ENCODE data around the gene AQP2. TPM values are rescaled to one million over a fixed set of nuclear protein-coding genes. Genes with fewer than 3 reads are reported as not detected.

Gene AQP2
- total and polyA plus RNA-seq, 2 experiments from 2014 or later: 0.07 TPM; not detected in 1

GRCh38 chr12:50006754-50007442, 56.4 kb downstream of the AQP2 start (continued):
- TF ChIP-seq, protein P1, sequence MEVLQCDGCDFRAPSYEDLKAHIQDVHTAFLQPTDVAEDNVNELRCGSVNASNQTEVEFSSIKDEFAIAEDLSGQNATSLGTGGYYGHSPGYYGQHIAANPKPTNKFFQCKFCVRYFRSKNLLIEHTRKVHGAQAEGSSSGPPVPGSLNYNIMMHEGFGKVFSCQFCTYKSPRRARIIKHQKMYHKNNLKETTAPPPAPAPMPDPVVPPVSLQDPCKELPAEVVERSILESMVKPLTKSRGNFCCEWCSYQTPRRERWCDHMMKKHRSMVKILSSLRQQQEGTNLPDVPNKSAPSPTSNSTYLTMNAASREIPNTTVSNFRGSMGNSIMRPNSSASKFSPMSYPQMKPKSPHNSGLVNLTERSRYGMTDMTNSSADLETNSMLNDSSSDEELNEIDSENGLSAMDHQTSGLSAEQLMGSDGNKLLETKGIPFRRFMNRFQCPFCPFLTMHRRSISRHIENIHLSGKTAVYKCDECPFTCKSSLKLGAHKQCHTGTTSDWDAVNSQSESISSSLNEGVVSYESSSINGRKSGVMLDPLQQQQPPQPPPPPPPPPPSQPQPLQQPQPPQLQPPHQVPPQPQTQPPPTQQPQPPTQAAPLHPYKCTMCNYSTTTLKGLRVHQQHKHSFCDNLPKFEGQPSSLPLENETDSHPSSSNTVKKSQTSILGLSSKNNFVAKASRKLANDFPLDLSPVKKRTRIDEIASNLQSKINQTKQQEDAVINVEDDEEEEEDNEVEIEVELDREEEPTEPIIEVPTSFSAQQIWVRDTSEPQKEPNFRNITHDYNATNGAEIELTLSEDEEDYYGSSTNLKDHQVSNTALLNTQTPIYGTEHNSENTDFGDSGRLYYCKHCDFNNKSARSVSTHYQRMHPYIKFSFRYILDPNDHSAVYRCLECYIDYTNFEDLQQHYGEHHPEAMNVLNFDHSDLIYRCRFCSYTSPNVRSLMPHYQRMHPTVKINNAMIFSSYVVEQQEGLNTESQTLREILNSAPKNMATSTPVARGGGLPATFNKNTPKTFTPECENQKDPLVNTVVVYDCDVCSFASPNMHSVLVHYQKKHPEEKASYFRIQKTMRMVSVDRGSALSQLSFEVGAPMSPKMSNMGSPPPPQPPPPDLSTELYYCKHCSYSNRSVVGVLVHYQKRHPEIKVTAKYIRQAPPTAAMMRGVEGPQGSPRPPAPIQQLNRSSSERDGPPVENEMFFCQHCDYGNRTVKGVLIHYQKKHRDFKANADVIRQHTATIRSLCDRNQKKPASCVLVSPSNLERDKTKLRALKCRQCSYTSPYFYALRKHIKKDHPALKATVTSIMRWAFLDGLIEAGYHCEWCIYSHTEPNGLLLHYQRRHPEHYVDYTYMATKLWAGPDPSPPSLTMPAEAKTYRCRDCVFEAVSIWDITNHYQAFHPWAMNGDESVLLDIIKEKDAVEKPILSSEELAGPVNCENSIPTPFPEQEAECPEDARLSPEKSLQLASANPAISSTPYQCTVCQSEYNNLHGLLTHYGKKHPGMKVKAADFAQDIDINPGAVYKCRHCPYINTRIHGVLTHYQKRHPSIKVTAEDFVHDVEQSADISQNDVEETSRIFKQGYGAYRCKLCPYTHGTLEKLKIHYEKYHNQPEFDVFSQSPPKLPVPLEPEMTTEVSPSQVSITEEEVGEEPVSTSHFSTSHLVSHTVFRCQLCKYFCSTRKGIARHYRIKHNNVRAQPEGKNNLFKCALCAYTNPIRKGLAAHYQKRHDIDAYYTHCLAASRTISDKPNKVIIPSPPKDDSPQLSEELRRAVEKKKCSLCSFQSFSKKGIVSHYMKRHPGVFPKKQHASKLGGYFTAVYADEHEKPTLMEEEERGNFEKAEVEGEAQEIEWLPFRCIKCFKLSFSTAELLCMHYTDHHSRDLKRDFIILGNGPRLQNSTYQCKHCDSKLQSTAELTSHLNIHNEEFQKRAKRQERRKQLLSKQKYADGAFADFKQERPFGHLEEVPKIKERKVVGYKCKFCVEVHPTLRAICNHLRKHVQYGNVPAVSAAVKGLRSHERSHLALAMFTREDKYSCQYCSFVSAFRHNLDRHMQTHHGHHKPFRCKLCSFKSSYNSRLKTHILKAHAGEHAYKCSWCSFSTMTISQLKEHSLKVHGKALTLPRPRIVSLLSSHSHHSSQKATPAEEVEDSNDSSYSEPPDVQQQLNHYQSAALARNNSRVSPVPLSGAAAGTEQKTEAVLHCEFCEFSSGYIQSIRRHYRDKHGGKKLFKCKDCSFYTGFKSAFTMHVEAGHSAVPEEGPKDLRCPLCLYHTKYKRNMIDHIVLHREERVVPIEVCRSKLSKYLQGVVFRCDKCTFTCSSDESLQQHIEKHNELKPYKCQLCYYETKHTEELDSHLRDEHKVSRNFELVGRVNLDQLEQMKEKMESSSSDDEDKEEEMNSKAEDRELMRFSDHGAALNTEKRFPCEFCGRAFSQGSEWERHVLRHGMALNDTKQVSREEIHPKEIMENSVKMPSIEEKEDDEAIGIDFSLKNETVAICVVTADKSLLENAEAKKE (CRISPR knock-in tag; IDR thresholded peaks at IDR 0.05): no peak
- TF ChIP-seq ZNF114 (CRISPR knock-in tag; IDR thresholded peaks at IDR 0.05): no peak

Other genes with a start within 250 kb of the AQP2 start
- gene FMNL3, start 243.3 kb upstream of the AQP2 start, total RNA-seq (2014; rRNA removed; shearing (Covaris generic)): 17.8 and 32.6 TPM in 2 replicates
- gene FMNL3, start 243.3 kb upstream of the AQP2 start, polyA plus RNA-seq (2016; fragmentation: Nextera tagmentation; extraction: Ambion mirVana): 8.7 and 10.5 TPM in 2 replicates
- gene TMBIM6, start 209.2 kb upstream of the AQP2 start, total RNA-seq (2014; rRNA removed; shearing (Covaris generic)): 336 and 349 TPM in 2 replicates
- gene TMBIM6, start 209.2 kb upstream of the AQP2 start, polyA plus RNA-seq (2016; fragmentation: Nextera tagmentation; extraction: Ambion mirVana): 240 and 245 TPM in 2 replicates
- gene NCKAP5L, start 122.3 kb upstream of the AQP2 start, total RNA-seq (2014; rRNA removed; shearing (Covaris generic)): 30.0 and 37.0 TPM in 2 replicates
- gene NCKAP5L, start 122.3 kb upstream of the AQP2 start, polyA plus RNA-seq (2016; fragmentation: Nextera tagmentation; extraction: Ambion mirVana): 10.2 TPM in 2 replicates
- gene BCDIN3D, start 107.6 kb upstream of the AQP2 start, total RNA-seq (2014; rRNA removed; shearing (Covaris generic)): 1.8 and 2.1 TPM in 2 replicates
- 0.89 and 1.4 TPM in 2 replicates for gene BCDIN3D, start 107.6 kb upstream of the AQP2 start, polyA plus RNA-seq (2016; fragmentation: Nextera tagmentation; extraction: Ambion mirVana)
- gene FAIM2, start 46.8 kb upstream of the AQP2 start, total RNA-seq (2014; rRNA removed; shearing (Covaris generic)): 0.08 and 2.0 TPM in 2 replicates
- 0.61 and 0.83 TPM in 2 replicates for gene FAIM2, start 46.8 kb upstream of the AQP2 start, polyA plus RNA-seq (2016; fragmentation: Nextera tagmentation; extraction: Ambion mirVana)
- 2.2 and 2.7 TPM in 2 replicates for gene AQP5, start 11.1 kb downstream of the AQP2 start, total RNA-seq (2014; rRNA removed; shearing (Covaris generic))
- gene AQP5, start 11.1 kb downstream of the AQP2 start, polyA plus RNA-seq (2016; fragmentation: Nextera tagmentation; extraction: Ambion mirVana): 1.1 and 1.3 TPM in 2 replicates
- not detected in 2 replicates for gene AQP6, start 22.2 kb downstream of the AQP2 start, total RNA-seq (2014; rRNA removed; shearing (Covaris generic))
- 0.08 TPM in 1 of 2 replicates, not detected in the other for gene AQP6, start 22.2 kb downstream of the AQP2 start, polyA plus RNA-seq (2016; fragmentation: Nextera tagmentation; extraction: Ambion mirVana)
- gene RACGAP1, start 74.8 kb downstream of the AQP2 start, total RNA-seq (2014; rRNA removed; shearing (Covaris generic)): 49.9 and 52.8 TPM in 2 replicates
- gene RACGAP1, start 74.8 kb downstream of the AQP2 start, polyA plus RNA-seq (2016; fragmentation: Nextera tagmentation; extraction: Ambion mirVana): 18.0 and 19.0 TPM in 2 replicates
- 1.5 and 1.6 TPM in 2 replicates for gene ASIC1, start 106.9 kb downstream of the AQP2 start, total RNA-seq (2014; rRNA removed; shearing (Covaris generic))
- 0.47 and 0.76 TPM in 2 replicates for gene ASIC1, start 106.9 kb downstream of the AQP2 start, polyA plus RNA-seq (2016; fragmentation: Nextera tagmentation; extraction: Ambion mirVana)
- 276 and 287 TPM in 2 replicates for gene SMARCD1, start 134.6 kb downstream of the AQP2 start, total RNA-seq (2014; rRNA removed; shearing (Covaris generic))
- gene SMARCD1, start 134.6 kb downstream of the AQP2 start, polyA plus RNA-seq (2016; fragmentation: Nextera tagmentation; extraction: Ambion mirVana): 124 and 145 TPM in 2 replicates
- 0.23 and 0.45 TPM in 2 replicates for gene GPD1, start 153.3 kb downstream of the AQP2 start, total RNA-seq (2014; rRNA removed; shearing (Covaris generic))
- 0.17 and 0.36 TPM in 2 replicates for gene GPD1, start 153.3 kb downstream of the AQP2 start, polyA plus RNA-seq (2016; fragmentation: Nextera tagmentation; extraction: Ambion mirVana)
- 27.8 and 43.7 TPM in 2 replicates for gene COX14, start 161.5 kb downstream of the AQP2 start, total RNA-seq (2014; rRNA removed; shearing (Covaris generic))
- 73.0 and 73.5 TPM in 2 replicates for gene COX14, start 161.5 kb downstream of the AQP2 start, polyA plus RNA-seq (2016; fragmentation: Nextera tagmentation; extraction: Ambion mirVana)
- 50.2 and 56.5 TPM in 2 replicates for gene CERS5, start 216.6 kb downstream of the AQP2 start, total RNA-seq (2014; rRNA removed; shearing (Covaris generic))
- 42.7 and 45.4 TPM in 2 replicates for gene CERS5, start 216.6 kb downstream of the AQP2 start, polyA plus RNA-seq (2016; fragmentation: Nextera tagmentation; extraction: Ambion mirVana)

Data from GM23338 (cell line).